ENCODE data around the gene PTCD1.
"Not testable (repeated sequence)": the region's sequence is repeated elsewhere in the genome, so short reads cannot be mapped to it uniquely, and the experiment has no call there.

Gene PTCD1

DNA sequence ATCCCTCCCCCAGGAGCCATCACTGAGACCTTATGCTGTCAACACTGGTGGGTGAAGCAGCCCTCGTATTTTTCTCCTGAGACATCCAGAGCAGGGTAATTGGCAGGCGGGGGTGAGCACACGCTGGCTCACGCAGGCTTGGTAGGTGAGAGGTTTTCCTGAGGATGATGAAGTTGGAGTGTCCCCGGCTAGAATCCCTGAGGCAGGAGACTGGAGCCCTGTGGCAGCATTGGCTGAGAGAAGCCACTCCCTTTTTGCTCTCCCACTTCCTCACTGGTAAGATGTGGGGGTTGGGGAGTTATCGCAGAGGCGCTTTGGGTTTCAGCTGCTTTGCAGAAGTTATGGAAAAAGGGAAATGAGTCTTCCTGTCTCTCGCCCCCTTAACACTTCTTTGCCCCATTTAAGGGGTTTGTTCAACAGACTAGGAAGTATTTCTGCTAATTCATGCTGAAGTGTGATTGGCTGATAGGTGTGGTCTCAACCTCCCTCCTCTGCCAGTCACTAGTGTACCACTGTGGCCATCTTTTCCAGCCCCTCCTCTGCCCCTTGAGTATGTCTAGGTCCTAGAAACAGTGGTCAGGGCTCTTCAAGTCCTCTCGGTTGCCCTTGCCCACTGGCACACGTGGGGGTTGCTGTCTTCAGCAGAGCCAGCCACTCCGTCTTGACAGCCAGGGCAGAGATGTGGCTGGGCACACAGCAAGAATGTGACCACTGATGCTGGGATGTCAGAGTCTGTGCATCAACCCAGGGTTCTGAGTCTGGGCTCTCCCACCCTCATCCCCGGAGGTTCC lies 58.4 kb downstream of the PTCD1 start:
- TF ChIP-seq, protein P1, sequence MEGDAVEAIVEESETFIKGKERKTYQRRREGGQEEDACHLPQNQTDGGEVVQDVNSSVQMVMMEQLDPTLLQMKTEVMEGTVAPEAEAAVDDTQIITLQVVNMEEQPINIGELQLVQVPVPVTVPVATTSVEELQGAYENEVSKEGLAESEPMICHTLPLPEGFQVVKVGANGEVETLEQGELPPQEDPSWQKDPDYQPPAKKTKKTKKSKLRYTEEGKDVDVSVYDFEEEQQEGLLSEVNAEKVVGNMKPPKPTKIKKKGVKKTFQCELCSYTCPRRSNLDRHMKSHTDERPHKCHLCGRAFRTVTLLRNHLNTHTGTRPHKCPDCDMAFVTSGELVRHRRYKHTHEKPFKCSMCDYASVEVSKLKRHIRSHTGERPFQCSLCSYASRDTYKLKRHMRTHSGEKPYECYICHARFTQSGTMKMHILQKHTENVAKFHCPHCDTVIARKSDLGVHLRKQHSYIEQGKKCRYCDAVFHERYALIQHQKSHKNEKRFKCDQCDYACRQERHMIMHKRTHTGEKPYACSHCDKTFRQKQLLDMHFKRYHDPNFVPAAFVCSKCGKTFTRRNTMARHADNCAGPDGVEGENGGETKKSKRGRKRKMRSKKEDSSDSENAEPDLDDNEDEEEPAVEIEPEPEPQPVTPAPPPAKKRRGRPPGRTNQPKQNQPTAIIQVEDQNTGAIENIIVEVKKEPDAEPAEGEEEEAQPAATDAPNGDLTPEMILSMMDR (IDR thresholded peaks at IDR 0.05; ENCODE audit: low read depth, low read length, missing control alignments) = no peak
- no peak for DNase-seq (ENCODE audit: extremely low read depth, low read depth)
- H3K4me3 ChIP-seq (replicated peaks; ENCODE audit: low read depth, low read length) = peak overlapping the region; percentile 23

DNA sequence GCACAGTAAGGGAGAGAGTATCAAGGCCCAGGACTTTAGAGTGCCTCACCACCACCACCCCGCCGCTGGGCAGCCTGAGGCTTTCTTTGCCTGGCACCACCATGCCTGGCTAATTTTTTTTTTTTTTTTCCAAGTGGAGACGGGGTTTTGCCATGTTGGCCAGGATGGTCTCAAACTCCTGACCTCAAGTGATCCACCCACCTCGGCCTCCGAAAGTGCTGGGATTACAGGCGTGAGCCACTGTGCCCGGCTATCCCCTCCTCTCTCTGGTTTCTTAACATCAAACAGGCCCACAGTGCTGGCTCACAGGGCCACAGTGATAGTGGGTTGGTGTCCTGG lies 58.9 kb downstream of the PTCD1 start:
- H3K4me3 ChIP-seq (replicated peaks; ENCODE audit: low read depth, low read length) = peak overlapping the region; percentile 23
- not testable (repeated sequence) for DNase-seq (ENCODE audit: extremely low read depth, low read depth)

DNA sequence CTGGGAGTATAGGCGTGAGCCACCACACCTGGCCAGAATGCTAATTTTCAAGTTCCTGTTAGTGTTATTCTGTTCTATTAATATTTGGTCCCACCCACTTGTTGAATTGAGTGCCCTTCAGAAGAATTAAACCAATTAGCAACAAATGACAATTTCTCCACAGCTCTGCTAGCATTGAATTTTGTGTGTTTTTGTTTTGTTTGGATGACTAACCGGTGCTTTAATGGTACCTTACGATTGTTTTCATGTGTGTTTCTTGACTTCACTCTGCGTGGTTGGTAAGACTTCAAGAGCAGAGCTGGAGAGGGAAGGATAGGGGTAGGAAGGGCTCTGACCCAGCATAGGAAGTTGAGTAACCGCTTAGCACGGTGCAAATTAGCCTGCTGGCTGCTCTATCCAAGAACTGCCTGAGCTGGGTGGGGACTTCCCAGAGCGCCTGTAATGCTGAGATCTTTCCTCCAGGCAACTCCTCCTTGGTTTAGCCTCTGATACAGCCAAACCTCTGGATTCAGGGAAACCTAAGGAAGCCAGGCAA lies 59.5 kb downstream of the PTCD1 start:
- TF ChIP-seq, protein P1 (IDR thresholded peaks at IDR 0.05; ENCODE audit: low read depth, low read length, missing control alignments) = no peak
- peak overlapping the region; percentile 23 for H3K4me3 ChIP-seq (replicated peaks; ENCODE audit: low read depth, low read length)
- DNase-seq (ENCODE audit: extremely low read depth, low read depth) = peak; percentile 86

DNA sequence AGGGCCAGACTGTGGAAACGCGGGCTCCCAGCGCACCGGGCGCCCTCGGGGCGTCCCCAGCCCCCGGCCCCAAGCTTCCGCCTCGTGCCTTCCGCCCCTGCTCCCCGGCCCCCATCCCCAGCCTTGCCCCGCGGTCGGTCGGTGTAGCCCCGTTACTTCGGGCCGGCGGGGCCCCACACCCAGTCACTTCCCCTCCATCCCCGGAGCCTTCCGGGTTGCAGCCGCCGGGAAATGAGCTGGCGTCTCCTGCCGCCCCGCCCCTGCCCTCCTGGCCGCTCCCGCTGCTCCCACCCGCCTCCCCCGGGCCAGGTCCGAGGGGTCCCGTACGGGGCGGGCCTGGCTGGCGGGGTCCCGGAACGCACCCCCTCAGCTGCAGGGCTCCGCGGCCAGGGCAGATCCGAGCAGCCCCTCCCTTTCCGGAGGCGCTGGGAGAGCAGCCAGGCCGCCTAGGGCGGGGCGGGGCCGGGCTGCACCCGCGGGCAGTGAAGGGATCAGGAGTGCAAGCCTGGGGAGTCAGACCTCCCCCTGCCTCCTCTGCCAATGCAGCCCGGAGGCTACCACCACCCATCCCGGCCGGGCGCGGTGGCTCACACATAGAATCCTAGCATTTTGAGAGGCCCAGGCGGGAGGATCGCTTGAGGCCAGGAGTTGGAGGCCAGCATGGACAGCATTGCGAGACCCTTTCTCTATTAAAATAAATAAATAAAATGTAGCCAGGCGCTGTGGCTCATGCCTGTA lies 63.4 kb downstream of the PTCD1 start:
- TF ChIP-seq, protein P1 (IDR thresholded peaks at IDR 0.05; ENCODE audit: low read depth, low read length, missing control alignments) = no peak
- H3K4me3 ChIP-seq (replicated peaks; ENCODE audit: low read depth, low read length) = peak overlapping the region; percentile 63
- no peak for DNase-seq (ENCODE audit: extremely low read depth, low read depth)

DNA sequence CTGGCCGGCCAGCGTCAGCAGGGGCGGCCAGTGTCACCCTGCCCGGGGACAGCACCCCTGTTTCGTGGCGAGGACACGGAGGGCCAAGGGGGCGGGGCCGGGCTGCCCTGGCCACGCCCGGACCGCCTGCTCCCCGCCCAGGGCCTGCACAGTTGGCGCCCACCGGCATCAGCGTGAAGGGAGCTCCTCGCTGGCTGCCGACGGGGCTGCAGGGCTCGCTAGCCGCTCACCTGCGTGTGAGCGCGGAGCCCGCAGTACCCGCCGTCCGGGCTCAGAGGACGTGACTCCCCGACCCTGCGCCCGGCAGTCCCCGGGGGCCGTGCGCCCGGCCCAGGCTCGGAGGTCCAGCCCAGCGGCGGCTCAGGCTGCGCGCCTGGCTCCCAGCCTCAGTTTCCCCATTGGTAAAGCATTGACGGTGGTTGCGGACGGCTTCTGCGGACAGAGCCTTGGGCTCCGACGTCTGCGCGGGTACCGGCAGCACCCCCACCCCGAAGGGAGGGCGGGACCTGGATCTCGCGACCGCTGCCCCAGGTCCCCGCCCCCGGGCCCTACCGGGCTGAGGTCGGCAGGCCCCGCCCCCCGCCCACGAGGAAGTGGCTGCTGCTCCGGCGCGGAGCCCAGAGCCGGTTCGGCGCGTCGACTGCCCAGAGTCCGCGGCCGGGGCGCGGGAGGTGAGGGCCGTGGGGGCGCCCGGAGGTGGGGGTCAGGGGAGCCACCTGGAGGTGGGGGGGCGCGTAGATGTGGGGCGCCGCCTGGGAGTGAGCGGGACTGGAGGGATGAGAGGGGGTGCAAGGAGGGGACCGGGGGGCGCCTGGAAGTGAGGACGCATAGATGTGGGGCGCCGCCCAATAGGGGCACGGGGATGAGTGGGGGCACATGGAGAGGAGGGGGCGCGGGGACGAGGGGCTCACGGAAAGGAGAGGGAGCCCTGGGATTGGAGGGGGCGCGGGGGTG lies 64.2 kb downstream of the PTCD1 start, which contains the start of gene ARPC1B:
Gene ARPC1B (plus strand): TSS at position 620 of the 954 bp plus-strand sequence. CDS start 10,985 bp downstream, outside the sequence.
- H3K4me3 ChIP-seq (replicated peaks; ENCODE audit: low read depth, low read length) = peak within 1 kb of the TSS; percentile 63
- TF ChIP-seq, protein P1 (IDR thresholded peaks at IDR 0.05; ENCODE audit: low read depth, low read length, missing control alignments) = no peak
- no peak for DNase-seq (ENCODE audit: extremely low read depth, low read depth)

DNA sequence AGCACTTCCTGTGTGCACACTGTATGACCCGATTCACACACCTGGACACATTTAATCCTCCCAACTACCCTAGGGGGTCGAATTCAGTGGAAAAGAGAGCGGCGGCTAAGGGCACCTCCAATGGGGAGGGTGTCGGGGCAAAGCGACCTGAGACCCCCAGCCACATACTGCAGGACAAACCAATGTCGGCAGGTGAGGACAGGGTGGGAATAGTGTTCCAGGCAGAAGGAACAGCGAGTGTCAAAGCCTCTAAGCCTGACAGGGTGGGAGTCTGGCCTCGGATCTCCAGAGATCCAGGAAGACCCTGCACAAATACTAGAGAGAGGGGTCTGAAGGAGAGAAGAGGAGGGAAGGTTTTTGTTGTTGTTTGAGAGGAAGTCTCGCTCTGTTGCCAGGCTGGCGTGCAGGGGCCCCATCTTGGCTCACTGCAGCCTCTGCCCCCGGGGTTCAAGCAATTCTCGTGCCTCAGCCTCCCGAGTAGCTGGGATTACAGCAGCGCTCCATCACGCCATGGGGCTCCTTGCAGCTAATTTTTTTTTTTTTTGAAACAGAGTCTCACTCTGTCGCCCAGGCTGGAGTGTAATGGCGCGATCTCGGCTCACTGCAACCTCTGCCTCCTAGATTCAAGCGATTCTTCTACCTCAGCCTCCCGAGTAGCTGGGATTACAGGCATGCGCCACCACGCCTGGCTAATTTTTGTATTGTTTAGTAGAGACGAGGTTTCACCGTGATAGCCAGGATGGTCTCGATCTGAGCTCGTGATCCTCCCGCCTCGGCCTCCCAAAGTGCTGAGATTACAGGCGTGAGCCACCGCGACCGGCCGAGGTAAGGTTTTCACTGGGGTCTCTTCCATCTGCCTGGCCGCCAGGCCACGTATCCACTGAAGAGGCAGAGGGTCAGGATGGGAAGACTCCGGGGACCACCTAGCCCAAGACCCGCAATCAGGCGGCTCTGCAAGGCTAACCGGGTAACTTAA lies 65.2 kb downstream of the PTCD1 start:
- peak overlapping the region; percentile 63 for H3K4me3 ChIP-seq (replicated peaks; ENCODE audit: low read depth, low read length)
- DNase-seq (ENCODE audit: extremely low read depth, low read depth) = no peak

More for the DNA sequence above, 65.2 kb downstream of the PTCD1 start:
- TF ChIP-seq, protein P1 (IDR thresholded peaks at IDR 0.05; ENCODE audit: low read depth, low read length, missing control alignments) = no peak

Measured in HFF-Myc (cell line).